Endothelial cell of umbilical vein (primary cell): ENCODE data around the gene S100A13. TPM values are rescaled to one million over a fixed set of nuclear protein-coding genes. Genes with fewer than 3 reads are reported as not detected.
A peak's percentile ranks its signal among the peaks of the same experiment; 100 is the strongest.

ENCODE experiments used
- BruUV-seq: library from RNA; stranded (reverse); fragments of 400-500 nt; replicated peaks from 2 replicates; lab custom pipeline; 2021; lab: Mats Ljungman, UMichigan
- CTCF ChIA-PET: fragments of 300-600, 350-600 bp; sonication (Branson Sonifier 250); formaldehyde crosslinking; loops from one replicate; lab custom pipeline; 2021; ENCODE audit warnings: antibody characterized with exemption, inconsistent platforms; lab: Charles Lee
- POLR2A ChIA-PET: fragments of 300-600, 350-600 bp; sonication (Branson Sonifier 250); formaldehyde crosslinking; loops from one replicate; lab custom pipeline; 2021; ENCODE audit warnings: antibody characterized with exemption, inconsistent platforms; lab: Charles Lee
- DNase-seq: peaks from one replicate; pipeline ENCODE4 v3.0.0-alpha.2; 2011; ENCODE audit warnings: low read depth, low spot score
- FAIRE-seq: peaks from 2 replicates; lab custom pipeline; 2011; peaks lifted over from hg19 to GRCh38; lab: Jason Lieb, UNC
- H2AFZ ChIP-seq: 2 replicates; pipeline ENCODE4 v1.6.0; 2012; ENCODE audit warnings: low read depth, low read length, control low read depth, inconsistent platforms
- H3K27ac ChIP-seq: 2 replicates; pipeline ENCODE4 v1.5.1; 2011; ENCODE audit warnings: low read depth, mild to moderate bottlenecking, control low read depth, low read length, moderate library complexity; ENCODE audit not compliant: insufficient read depth
- H3K27me3 ChIP-seq, 2 experiments: 2 replicates each; pipeline versions ENCODE4 v1.6.0 to v1.6.1; 2011; ENCODE audit warnings: low read length in 2 of 2, mixed read lengths in 1 of 2; ENCODE audit not compliant: control insufficient read depth in 2 of 2, insufficient read depth in 2 of 2
- H3K36me3 ChIP-seq, 2 experiments: 2 replicates in 1 of 2; 3 replicates in 1 of 2; pipeline ENCODE4 v1.5.1; 2011; ENCODE audit warnings: low read length in 2 of 2, mild to moderate bottlenecking in 1 of 2, moderate library complexity in 1 of 2; ENCODE audit not compliant: control insufficient read depth in 2 of 2, insufficient read depth in 2 of 2; ENCODE audit errors: extremely low read depth in 1 of 2
- H3K4me1 ChIP-seq: 3 replicates; pipeline ENCODE4 v1.5.1; 2011; ENCODE audit warnings: mild to moderate bottlenecking, low read length; ENCODE audit not compliant: control insufficient read depth, insufficient read depth; ENCODE audit errors: extremely low read depth
- H3K4me2 ChIP-seq: 2 replicates; pipeline ENCODE4 v1.6.1; 2011; ENCODE audit warnings: low read length, control low read depth, mixed read lengths; ENCODE audit not compliant: insufficient read depth
- H3K4me3 ChIP-seq, 3 experiments: fragments of 200-600 bp in 1 of 3; sonication (generic), shearing (Covaris generic) in 1 of 3; replicated peaks in 1 of 3; 2 replicates each; pipeline ENCODE4 v1.5.1; 2011 to 2016; ENCODE audit warnings: control low read depth in 3 of 3, low read length in 3 of 3, mild to moderate bottlenecking in 2 of 3, inconsistent platforms in 1 of 3, low read depth in 1 of 3, moderate library complexity in 1 of 3; ENCODE audit not compliant: insufficient read depth in 1 of 3
- H3K79me2 ChIP-seq: 2 replicates; pipeline ENCODE4 v1.6.0; 2012; ENCODE audit warnings: low read length, inconsistent platforms; ENCODE audit not compliant: control insufficient read depth, insufficient read depth
- H3K9ac ChIP-seq: replicated peaks from 2 replicates; pipeline ENCODE3; 2011; ENCODE audit warnings: low read length, control low read depth; ENCODE audit not compliant: insufficient read depth; ENCODE audit errors: extremely low read depth
- H3K9me1 ChIP-seq: replicated peaks from 3 replicates; pipeline ENCODE4 v1.6.0; 2011; ENCODE audit warnings: mild to moderate bottlenecking, low read length; ENCODE audit not compliant: control insufficient read depth, insufficient read depth; ENCODE audit errors: extremely low read depth
- H3K9me3 ChIP-seq: replicated peaks from 2 replicates; pipeline ENCODE4 v1.5.1; 2012; ENCODE audit warnings: low read length, inconsistent platforms; ENCODE audit not compliant: control insufficient read depth, insufficient read depth
- H4K20me1 ChIP-seq: replicated peaks from 2 replicates; pipeline ENCODE3; 2011; ENCODE audit warnings: mild to moderate bottlenecking, low read length; ENCODE audit not compliant: control insufficient read depth, insufficient read depth; ENCODE audit errors: extremely low read depth
- CTCF ChIP-seq, 2 donors: IDR thresholded peaks; 1 replicate in 1 of 2; 2 replicates in 1 of 2; pipeline ENCODE4 v1.5.1; 2011; ENCODE audit warnings: low read length in 2 of 2, mild to moderate bottlenecking in 2 of 2, moderate library complexity in 2 of 2, control low read depth in 1 of 2, inconsistent platforms in 1 of 2, low read depth in 1 of 2; ENCODE audit not compliant: insufficient read depth in 1 of 2; ENCODE audit errors: extremely low read depth in 1 of 2
- EZH2 ChIP-seq: IDR thresholded peaks from 2 replicates; pipeline ENCODE4 v1.6.1; 2012; ENCODE audit warnings: borderline replicate concordance, low read depth, mild to moderate bottlenecking, moderate library complexity, low read length, inconsistent platforms; ENCODE audit not compliant: severe bottlenecking
- FOS ChIP-seq: IDR thresholded peaks from 2 replicates; pipeline ENCODE4 v1.6.1; 2011; ENCODE audit warnings: mild to moderate bottlenecking, low read length, moderate library complexity, borderline replicate concordance; ENCODE audit not compliant: insufficient read depth
- GATA2 ChIP-seq: IDR thresholded peaks from 2 replicates; pipeline ENCODE4 v1.7.0; 2011; ENCODE audit warnings: low read depth, mild to moderate bottlenecking, moderate library complexity, mixed read lengths, low read length; ENCODE audit not compliant: insufficient read length, insufficient read depth
- JUN ChIP-seq: IDR thresholded peaks from 2 replicates; pipeline ENCODE4 v1.6.1; 2011; ENCODE audit warnings: borderline replicate concordance, low read depth; ENCODE audit not compliant: insufficient read length, insufficient read depth
- MAX ChIP-seq: IDR thresholded peaks from 2 replicates; pipeline ENCODE4 v1.6.1; 2011; ENCODE audit not compliant: insufficient read depth, insufficient read length
- MYC ChIP-seq: IDR thresholded peaks from one replicate; pipeline ENCODE4 v1.6.1; 2011; ENCODE audit warnings: mild to moderate bottlenecking, low read depth, low read length
- POLR2A ChIP-seq: IDR thresholded peaks from 2 replicates; pipeline ENCODE4 v1.6.1; 2012; ENCODE audit warnings: low read depth, mild to moderate bottlenecking, control low read depth, low read length
- POLR2AphosphoS5 ChIP-seq: IDR thresholded peaks from 2 replicates; pipeline ENCODE4 v1.6.1; 2012; ENCODE audit warnings: low read depth, mild to moderate bottlenecking, control low read depth, low read length, moderate library complexity; ENCODE audit not compliant: insufficient read depth
- dilution Hi-C: fragments of 300-500 bp; cut with MboI; formaldehyde crosslinking; loops from one replicate; pipeline ENCODE4 v1.15.0; 2019; ENCODE audit warnings: low sequenced_read_pairs; ENCODE audit not compliant: extremely low pct_ligation_motif_present
- intact Hi-C: fragments of 100-400 bp; cut with micrococcal nuclease; formaldehyde crosslinking; loops from one replicate; pipeline ENCODE4 v1.10.0; 2022
- polyA plus RNA-seq, 4 experiments: library from polyadenylated mRNA; depleted of rRNA in 3 of 4; stranded (reverse) in 3 of 4; unstranded in 1 of 4; fragments of >200 nt; gene quantifications; 2 replicates each; pipeline versions ENCODE4 v1.2.1 to v1.2.3, GENCODE V29; 2011 to 2012; ENCODE audit warnings: missing spikeins in 1 of 4
- total RNA-seq: library from RNA; stranded (reverse); gene quantifications from 2 replicates; pipeline ENCODE4 v1.2.3, GENCODE V29; 2021

S100A13 gene
- total and polyA plus RNA-seq, 2 donors (not counting 3 experiments of a cell fraction or from before 2014, with no cell fraction given) = 155 to 360 TPM

DNA sequence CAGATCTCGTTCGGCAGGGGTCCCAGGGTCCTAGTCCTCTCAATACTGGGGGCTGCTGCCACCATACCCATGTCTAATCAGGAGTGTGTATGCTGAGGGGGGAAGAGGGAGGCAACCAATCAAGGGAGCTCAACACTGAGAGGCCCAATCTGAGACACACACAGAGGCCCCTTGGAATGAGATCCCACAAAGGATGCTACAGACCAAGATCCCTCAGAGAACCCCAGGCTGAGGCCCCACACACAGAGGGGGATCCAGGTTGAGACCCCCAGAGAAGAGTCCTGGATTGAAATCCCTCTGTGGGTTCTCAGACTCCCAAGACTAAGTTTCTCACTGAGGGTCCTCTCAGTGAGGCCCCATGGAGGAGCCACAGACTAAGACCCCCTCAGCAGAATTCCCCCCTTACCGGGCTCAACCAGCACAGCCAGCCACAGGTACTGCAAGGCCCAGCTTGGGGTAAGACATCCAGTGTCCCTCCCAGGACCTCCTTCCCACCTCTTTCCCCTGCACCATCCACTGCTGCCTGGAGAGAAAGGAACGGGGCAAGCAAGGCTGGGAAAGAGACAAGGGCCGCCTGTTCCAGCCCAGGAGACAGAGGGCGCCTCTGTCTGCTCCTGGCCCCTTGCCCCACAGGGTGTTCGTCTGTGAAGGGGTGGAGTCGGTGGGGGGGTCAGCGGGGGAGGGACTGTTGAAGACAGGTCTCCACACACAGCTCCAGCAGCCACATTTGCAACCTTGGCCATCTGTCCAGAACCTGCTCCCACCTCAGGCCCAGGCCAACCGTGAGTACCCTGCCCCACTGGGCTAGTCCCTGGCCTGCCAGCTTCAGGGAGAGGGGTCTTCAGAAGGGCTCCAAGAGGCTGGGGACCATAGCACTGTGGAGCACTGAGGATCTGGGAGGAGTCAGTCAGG lies 666 bp upstream of the S100A13 start, which contains the start of gene S100A1:
TSS of gene S100A1 (plus strand) at position 720 of the 912 bp plus-strand sequence. CDS start 2,088 bp downstream, outside the sequence.
- Histone ChIP-seq H3K9ac (peak within 1 kb of the TSS; percentile 86), H3K9me3 (no peaks in the 10 kb centered on the region), H3K4me1 (peaks cover 14% of the 10 kb centered on the region), H3K9me1 (no peaks in the 10 kb centered on the region), H3K36me3 (no peaks in the 10 kb centered on the region), H3K27me3 (no peaks in the 10 kb centered on the region), H3K79me2 (peaks cover 28% of the 10 kb centered on the region), H3K4me3 (peak within 1 kb of the TSS; percentile 57 to 74 (median 62)), H4K20me1 (no peaks in the 10 kb centered on the region), H3K27ac (peak within 1 kb of the TSS; percentile 81), H3K4me2 (peak within 1 kb of the TSS; percentile 93), H2AFZ (peak within 1 kb of the TSS; percentile 55)
- dilution Hi-C loops (no loop called here), intact Hi-C loops (loop anchor here (1.0 kb wide), 5 partner anchors 19 to 117 kb away; no protein-coding TSS in a partner anchor)
- no TSS peak for BruUV-seq
- ChIA-PET POLR2A (interaction anchor here (0.6 to 3.6 kb wide), 21 partner anchors 10 to 337 kb away, joined by 3 to 43 read pairs (median 5); partner anchors contain the start of genes ILF2, S100A14 and S100A16), CTCF (interaction anchor here (0.7 to 7.8 kb wide), 38 partner anchors 10 to 145 kb away, joined by 3 to 145 read pairs (median 5); partner anchors contain the start of genes S100A14, S100A16, S100A6 and SNAPIN)
- FAIRE-seq (no peak), DNase-seq (no peak)
- TF ChIP-seq MYC (no peak), JUN (no peak), EZH2 (no peak), POLR2AphosphoS5 (no peak), POLR2A (no peak), FOS (no peak), CTCF (IDR thresholded peaks at IDR 0.05; ENCODE audit: extremely low read depth in 1 of 2, insufficient read depth in 1 of 2, low read depth in 1 of 2, low read length in 2 of 2) (no peak), GATA2 (no peak), MAX (no peak)
